H1 (cell line): ENCODE data around the gene KCNK7. TPM values are rescaled to one million over a fixed set of nuclear protein-coding genes. Genes with fewer than 3 reads are reported as not detected.
A peak's percentile ranks its signal among the peaks of the same experiment; 100 is the strongest.

Source experiments
- FOSL1 ChIP-seq: IDR thresholded peaks from 2 replicates; pipeline ENCODE4 v1.6.1; 2011; ENCODE audit warnings: mild to moderate bottlenecking, low read depth, low read length, moderate library complexity; ENCODE audit not compliant: insufficient read depth
- RNF2 ChIP-seq: fragments of 200-900, 300-1000 bp; sonication (generic); IDR thresholded peaks from 2 replicates; pipeline ENCODE4 v1.7.1; 2016; ENCODE audit warnings: borderline replicate concordance, low read depth, mild to moderate bottlenecking, antibody characterized with exemption, low read length; ENCODE audit not compliant: poor library complexity, severe bottlenecking; ENCODE audit errors: missing control alignments
- RXRA ChIP-seq: IDR thresholded peaks from 2 replicates; pipeline ENCODE4 v1.6.1; 2011; ENCODE audit warnings: low read depth, mild to moderate bottlenecking, low read length, moderate library complexity; ENCODE audit not compliant: insufficient read depth
- polyA plus RNA-seq, 7 experiments: library from polyadenylated mRNA; depleted of rRNA in 3 of 7; stranded (reverse) in 5 of 7; unstranded in 2 of 7; fragments of >200 nt in 5 of 7; fragments of 200-250 nt in 2 of 7; gene quantifications; 1 replicate in 5 of 7; 2 replicates in 1 of 7; 4 replicates in 1 of 7; pipeline versions ENCODE4 v1.2.1 to v1.2.3, GENCODE V29; 2011 to 2013; ENCODE audit warnings: missing spikeins in 2 of 7, mixed read lengths in 2 of 7
- total RNA-seq: library from RNA; stranded (reverse); fragmentation: NEBNext Ultra II Directional; extraction: Animal tissue kit (Norgen Biotek cat#: 25700); gene quantifications from 2 replicates; pipeline ENCODE4 v1.2.1, GENCODE V29; 2021
- TF ChIP-seq, protein P1 (sequence below): IDR thresholded peaks from 2 replicates; pipeline ENCODE4 v1.6.1; 2012; ENCODE audit warnings: inconsistent platforms

The KCNK7 gene
- total and polyA plus RNA-seq, 2 of the 8 experiments (the other 6 are each of a cell fraction or from before 2014, with no cell fraction given) = 0.74 to 1.0 TPM

DNA sequence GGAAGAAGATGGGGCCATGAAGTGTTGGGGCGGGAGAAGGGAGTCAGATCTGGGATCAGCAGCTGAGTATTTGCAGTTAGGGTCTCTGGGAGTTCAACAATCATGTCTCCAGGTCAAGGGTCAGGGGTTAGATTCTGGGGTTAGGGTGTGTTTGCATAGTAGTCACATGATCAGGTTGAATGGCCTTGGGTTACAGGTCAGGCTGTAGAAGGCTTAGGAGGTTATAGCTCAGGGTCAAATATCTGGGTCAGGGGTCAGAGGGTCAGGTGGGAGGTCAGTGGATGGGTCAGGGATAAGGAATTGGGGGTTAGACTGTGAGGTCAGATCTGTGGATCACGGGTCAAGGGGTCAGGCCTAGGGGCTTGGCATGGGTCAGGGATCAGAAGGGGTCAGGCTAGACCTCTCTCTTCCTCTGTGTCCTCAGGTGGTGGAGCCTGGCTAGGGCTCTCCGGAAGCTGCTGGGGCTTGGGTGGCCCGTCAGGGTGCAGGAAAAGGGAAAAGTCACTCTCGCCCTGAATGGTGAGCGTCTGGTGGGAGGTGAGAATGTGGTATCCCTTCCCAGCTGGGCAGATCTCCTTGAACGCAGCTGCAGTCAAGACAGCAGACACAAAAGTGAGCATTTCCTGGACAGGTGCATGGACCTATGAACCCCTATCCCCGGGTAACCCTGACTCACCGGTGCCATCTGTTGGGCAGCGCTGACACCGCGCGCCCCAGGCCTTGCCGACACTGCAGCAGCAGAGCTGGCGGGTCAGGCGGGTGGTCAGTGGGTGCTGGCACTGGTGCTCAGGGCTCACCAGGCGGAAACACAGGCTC is 43.8 kb downstream of the KCNK7 start (continued):
- TF ChIP-seq RXRA (peak; percentile 87), RNF2 (no peak), FOSL1 (no peak)
- TF ChIP-seq, protein P1, sequence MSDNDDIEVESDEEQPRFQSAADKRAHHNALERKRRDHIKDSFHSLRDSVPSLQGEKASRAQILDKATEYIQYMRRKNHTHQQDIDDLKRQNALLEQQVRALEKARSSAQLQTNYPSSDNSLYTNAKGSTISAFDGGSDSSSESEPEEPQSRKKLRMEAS = peak; percentile 51; the same call in 1 of the 2 replicates
